H1 (cell line): ENCODE measurements around the gene PCBP2. TPM values are rescaled to one million over a fixed set of nuclear protein-coding genes. Genes with fewer than 3 reads are reported as not detected.

Experiments used
- CTCF ChIA-PET: fragments of 300-600 bp; sonication (Branson Sonifier 250); formaldehyde crosslinking; loops from one replicate; lab custom pipeline; 2021; ENCODE audit not compliant: partially characterized antibody; lab: Charles Lee
- POLR2A ChIA-PET: fragments of 300-600 bp; sonication (Branson Sonifier 250); formaldehyde crosslinking; loops from one replicate; lab custom pipeline; 2021; ENCODE audit warnings: inconsistent platforms; ENCODE audit not compliant: partially characterized antibody; lab: Charles Lee
- DNase-seq, 2 experiments: peaks; one replicate each; pipeline versions ENCODE4 v3.0.0 to v3.0.0-alpha.2; 2010 to 2022; ENCODE audit warnings: low spot score in 2 of 2, low read depth in 1 of 2, mixed read lengths in 1 of 2
- FAIRE-seq: peaks from 2 replicates; lab custom pipeline; 2011; peaks lifted over from hg19 to GRCh38; lab: Jason Lieb, UNC
- H2AFZ ChIP-seq: 2 replicates; pipeline ENCODE4 v1.8.1; 2012; ENCODE audit warnings: low read length, inconsistent platforms
- H2AK5ac ChIP-seq: 2 replicates; pipeline ENCODE4 v1.6.1; 2013; ENCODE audit warnings: low read depth, low read length
- H2BK120ac ChIP-seq: replicated peaks from 2 replicates; pipeline ENCODE3; 2013; ENCODE audit warnings: low read depth, low read length, inconsistent platforms
- H2BK12ac ChIP-seq: 2 replicates; pipeline ENCODE4 v1.6.1; 2013; ENCODE audit warnings: low read depth, low read length
- H2BK15ac ChIP-seq: 2 replicates; pipeline ENCODE4 v1.6.1; 2013; ENCODE audit warnings: low read length
- H2BK20ac ChIP-seq: 2 replicates; pipeline ENCODE4 v1.6.1; 2013; ENCODE audit warnings: low read length
- H2BK5ac ChIP-seq: 2 replicates; pipeline ENCODE4 v1.6.1; 2013; ENCODE audit warnings: low read depth, low read length
- H3K14ac ChIP-seq: 2 replicates; pipeline ENCODE4 v1.6.1; 2013; ENCODE audit warnings: inconsistent platforms; ENCODE audit not compliant: insufficient read length
- H3K18ac ChIP-seq: 2 replicates; pipeline ENCODE4 v1.6.1; 2013; ENCODE audit warnings: low read length; ENCODE audit errors: extremely low read depth
- H3K23ac ChIP-seq: 2 replicates; pipeline ENCODE4 v1.6.1; 2013; ENCODE audit warnings: inconsistent platforms; ENCODE audit not compliant: insufficient read length
- H3K23me2 ChIP-seq: 2 replicates; pipeline ENCODE4 v1.6.1; 2013; ENCODE audit warnings: low read depth, low read length
- H3K27ac ChIP-seq: 2 replicates; pipeline ENCODE4 v1.6.1; 2011; ENCODE audit warnings: low read depth, low read length, inconsistent platforms
- H3K27me3 ChIP-seq, 4 experiments: replicated peaks in 1 of 4; 1 replicate in 1 of 4; 2 replicates in 3 of 4; pipeline versions ENCODE4 v1.6.1 to v1.8.1; 2011 to 2013; ENCODE audit warnings: low read length in 3 of 4, mild to moderate bottlenecking in 3 of 4, inconsistent platforms in 2 of 4, mixed read lengths in 2 of 4, moderate library complexity in 1 of 4; ENCODE audit not compliant: control insufficient read depth in 3 of 4, insufficient read depth in 3 of 4; ENCODE audit errors: extremely low read depth in 1 of 4
- H3K36me3 ChIP-seq, 4 experiments: 2 replicates each; pipeline versions ENCODE4 v1.6.1 to v1.8.1; 2011 to 2013; ENCODE audit warnings: mild to moderate bottlenecking in 4 of 4, low read length in 3 of 4, moderate library complexity in 2 of 4, control low read depth in 1 of 4, inconsistent platforms in 1 of 4; ENCODE audit not compliant: insufficient read depth in 4 of 4, control insufficient read depth in 2 of 4
- H3K4ac ChIP-seq: replicated peaks from 2 replicates; pipeline ENCODE3; 2013; ENCODE audit warnings: low read length, low read depth, mixed read lengths, inconsistent platforms; ENCODE audit not compliant: insufficient read length
- H3K4me1 ChIP-seq, 4 experiments: replicated peaks in 1 of 4; 1 replicate in 1 of 4; 2 replicates in 3 of 4; pipeline versions ENCODE4 v1.6.1 to v1.8.1; 2011 to 2013; ENCODE audit warnings: low read length in 3 of 4, inconsistent platforms in 2 of 4, mixed read lengths in 1 of 4; ENCODE audit not compliant: insufficient read depth in 4 of 4, control insufficient read depth in 3 of 4
- H3K4me2 ChIP-seq, 2 experiments: 2 replicates each; pipeline versions ENCODE4 v1.6.1 to v1.8.1; 2011 to 2013; ENCODE audit warnings: low read depth in 2 of 2, low read length in 2 of 2, control low read depth in 1 of 2, inconsistent platforms in 1 of 2, mild to moderate bottlenecking in 1 of 2; ENCODE audit not compliant: insufficient read depth in 1 of 2
- H3K4me3 ChIP-seq, 4 experiments: fragments of 200-600, 300-600 bp in 1 of 4; sonication (generic), shearing (Covaris generic), sonication (Bioruptor Twin) in 1 of 4; 2 replicates each; pipeline versions ENCODE4 v1.5.1 to v1.8.1; 2011 to 2016; ENCODE audit warnings: low read length in 4 of 4, low read depth in 3 of 4, control low read depth in 2 of 4, inconsistent platforms in 2 of 4, mild to moderate bottlenecking in 2 of 4, mixed read lengths in 1 of 4, moderate library complexity in 1 of 4; ENCODE audit not compliant: insufficient read depth in 2 of 4; ENCODE audit errors: extremely low read depth in 1 of 4
- H3K56ac ChIP-seq: replicated peaks from 2 replicates; pipeline ENCODE3; 2013; ENCODE audit warnings: low read depth, mild to moderate bottlenecking, mixed read lengths, low read length, inconsistent platforms; ENCODE audit not compliant: insufficient read length
- H3K79me1 ChIP-seq: 2 replicates; pipeline ENCODE4 v1.6.1; 2013; ENCODE audit warnings: low read depth, low read length, control low read depth
- H3K79me2 ChIP-seq, 2 experiments: 2 replicates each; pipeline versions ENCODE4 v1.6.1 to v1.8.1; 2012 to 2013; ENCODE audit warnings: low read length in 2 of 2, mild to moderate bottlenecking in 2 of 2, inconsistent platforms in 1 of 2; ENCODE audit not compliant: insufficient read depth in 2 of 2, control insufficient read depth in 1 of 2
- H3K9ac ChIP-seq, 4 experiments: replicated peaks in 1 of 4; 1 replicate in 1 of 4; 2 replicates in 3 of 4; pipeline versions ENCODE4 v1.6.1 to v1.8.1; 2011 to 2013; ENCODE audit warnings: low read depth in 3 of 4, low read length in 3 of 4, control low read depth in 2 of 4, mild to moderate bottlenecking in 2 of 4, moderate library complexity in 2 of 4, inconsistent platforms in 1 of 4; ENCODE audit errors: extremely low read depth in 1 of 4
- H3K9me3 ChIP-seq, 2 experiments: 2 replicates each; pipeline versions ENCODE4 v1.6.1 to v1.8.1; 2012 to 2013; ENCODE audit warnings: mild to moderate bottlenecking in 2 of 2, moderate library complexity in 2 of 2, control low read depth in 1 of 2, inconsistent platforms in 1 of 2, low read depth in 1 of 2, low read length in 1 of 2, mixed read lengths in 1 of 2; ENCODE audit not compliant: insufficient read depth in 2 of 2
- H4K20me1 ChIP-seq, 2 experiments: replicated peaks in 1 of 2; 2 replicates each; pipeline versions ENCODE3 to v1.8.1; 2011 to 2013; ENCODE audit warnings: inconsistent platforms in 2 of 2, low read length in 2 of 2, mild to moderate bottlenecking in 1 of 2; ENCODE audit not compliant: insufficient read depth in 2 of 2, control insufficient read depth in 1 of 2
- H4K5ac ChIP-seq: 2 replicates; pipeline ENCODE4 v1.6.1; 2013; ENCODE audit warnings: low read length, low read depth, mixed read lengths, inconsistent platforms; ENCODE audit not compliant: insufficient read length
- H4K8ac ChIP-seq: 2 replicates; pipeline ENCODE4 v1.8.0; 2013; ENCODE audit warnings: mild to moderate bottlenecking, moderate library complexity, low read length, inconsistent platforms; ENCODE audit not compliant: insufficient read depth; ENCODE audit errors: extremely low read depth
- H4K91ac ChIP-seq: replicated peaks from 2 replicates; pipeline ENCODE3; 2013; ENCODE audit warnings: low read length, mixed read lengths, inconsistent platforms; ENCODE audit not compliant: insufficient read length
- GABPA ChIP-seq: IDR thresholded peaks from 2 replicates; pipeline ENCODE4 v1.6.1; 2011; ENCODE audit warnings: mild to moderate bottlenecking, low read length, moderate library complexity, borderline replicate concordance; ENCODE audit not compliant: insufficient read depth
- POLR2A ChIP-seq, 2 experiments: IDR thresholded peaks; 1 replicate in 1 of 2; 2 replicates in 1 of 2; pipeline ENCODE4 v1.6.1; 2011; ENCODE audit warnings: low read depth in 2 of 2, low read length in 2 of 2, mild to moderate bottlenecking in 2 of 2; ENCODE audit errors: control extremely low read depth in 1 of 2
- RAD21 ChIP-seq, 2 experiments: IDR thresholded peaks in 1 of 2; conservative IDR thresholded peaks in 1 of 2; 2 replicates each; pipeline ENCODE4 v1.6.1; 2011; ENCODE audit warnings: low read depth in 2 of 2, low read length in 2 of 2, improper control_type of control experiment in 1 of 2, inconsistent platforms in 1 of 2, mild to moderate bottlenecking in 1 of 2, moderate library complexity in 1 of 2
- WGBS, 2 experiments: shearing (Covaris generic) in 1 of 2; methylation state at CpG; one replicate each; pipeline versions ENCODE4 v1.1.6 to v1.1.7; 2013 to 2015; ENCODE audit warnings: low lambda C conversion rate in 2 of 2, mixed read lengths in 2 of 2, inconsistent platforms in 1 of 2, low coverage in 1 of 2, missing lambda C conversion rate in 1 of 2; ENCODE audit not compliant: insufficient replicate concordance in 2 of 2, insufficient coverage in 1 of 2, insufficient read length in 1 of 2; ENCODE audit errors: extremely low coverage in 1 of 2, missing lambda C conversion rate in 1 of 2; 5-methylcytosine and 5-hydroxymethylcytosine counted together
- polyA plus RNA-seq, 7 experiments: library from polyadenylated mRNA; depleted of rRNA in 3 of 7; stranded (reverse) in 5 of 7; unstranded in 2 of 7; fragments of >200 nt in 5 of 7; fragments of 200-250 nt in 2 of 7; gene quantifications; 1 replicate in 5 of 7; 2 replicates in 1 of 7; 4 replicates in 1 of 7; pipeline versions ENCODE4 v1.2.1 to v1.2.3, GENCODE V29; 2011 to 2013; ENCODE audit warnings: missing spikeins in 2 of 7, mixed read lengths in 2 of 7
- total RNA-seq: library from RNA; stranded (reverse); fragmentation: NEBNext Ultra II Directional; extraction: Animal tissue kit (Norgen Biotek cat#: 25700); gene quantifications from 2 replicates; pipeline ENCODE4 v1.2.1, GENCODE V29; 2021
- TF ChIP-seq, protein P1 (sequence below): IDR thresholded peaks from 2 replicates; pipeline ENCODE4 v1.6.1; 2012; ENCODE audit warnings: inconsistent platforms
- TF ChIP-seq, protein P2 (sequence below), 3 experiments: IDR thresholded peaks; 1 replicate in 2 of 3; 2 replicates in 1 of 3; pipeline versions ENCODE4 v1.5.1 to v1.6.1; 2011; ENCODE audit warnings: low read length in 3 of 3, mild to moderate bottlenecking in 3 of 3, inconsistent platforms in 2 of 3, low read depth in 1 of 3, moderate library complexity in 1 of 3; ENCODE audit not compliant: insufficient read depth in 1 of 3; ENCODE audit errors: control extremely low read depth in 1 of 3

PCBP2 gene
- total and polyA plus RNA-seq, 2 of the 8 experiments (the other 6 are each of a cell fraction or from before 2014, with no cell fraction given), result 470 to 1,123 TPM

DNA sequence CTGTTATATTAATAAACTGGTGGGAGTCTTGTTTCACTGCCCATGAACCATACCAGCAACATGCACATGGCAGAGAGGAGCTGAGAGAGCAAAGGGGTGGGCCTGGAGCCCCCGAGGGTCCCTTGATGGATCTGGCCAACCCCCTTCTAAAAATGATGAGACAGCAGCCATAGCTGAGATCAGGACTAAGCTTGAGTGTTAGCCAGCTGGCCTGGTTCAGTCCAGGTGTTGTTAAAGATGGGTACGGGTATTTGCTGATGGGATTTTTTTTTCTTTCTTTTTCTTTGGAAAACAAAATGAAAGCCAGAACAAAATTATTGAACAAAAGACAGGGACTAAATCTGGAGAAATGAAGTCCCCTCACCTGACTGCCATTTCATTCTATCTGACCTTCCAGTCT lies 16.0 kb downstream of the PCBP2 start:
- H3K23ac ChIP-seq, result no peak overlapping the region
- H4K91ac ChIP-seq, result no peak overlapping the region
- no peak for DNase-seq
- no peak for FAIRE-seq
- H3K79me2 ChIP-seq, result peaks cover 0 to 63% of the 10 kb centered on the region in 2 experiments; a peak in 2 of 4 replicates
- POLR2A ChIA-PET, result interaction anchor here (0.6 to 67.0 kb wide), 7 partner anchors 0 to 259 kb away, joined by 3 to 3397 read pairs (median 4); partner anchors contain the start of genes MAP3K12, NPFF, PCBP2 and PRR13
- H3K4ac ChIP-seq, result no peak overlapping the region
- H3K4me1 ChIP-seq, result peaks cover 0 to 3% (median 0%) of the 10 kb centered on the region in 4 experiments; a peak in 2 of 7 replicates
- peaks cover 7% of the 10 kb centered on the region for H3K79me1 ChIP-seq
- H2BK15ac ChIP-seq, result no peak overlapping the region
- H4K20me1 ChIP-seq, result peaks cover 36 to 40% of the 10 kb centered on the region in 2 experiments
- H3K23me2 ChIP-seq, result no peaks in the 10 kb centered on the region; the same call in 1 of the 2 replicates
- 100% methylated on average over 2 of the region's 2 CpGs; no CpG with 5 or more reads in 1 of the 2 experiments for WGBS, 2 experiments
- no peak overlapping the region for H4K8ac ChIP-seq
- H2AK5ac ChIP-seq, result no peak overlapping the region
- H3K18ac ChIP-seq, result no peak overlapping the region
- no peaks in the 10 kb centered on the region for H3K9me3 ChIP-seq
- no peak overlapping the region for H2BK5ac ChIP-seq
- no peak overlapping the region for H2BK20ac ChIP-seq
- no peak overlapping the region for H3K4me3 ChIP-seq
- H4K5ac ChIP-seq, result no peak overlapping the region
- H2BK120ac ChIP-seq, result no peak overlapping the region
- H3K56ac ChIP-seq, result no peak overlapping the region
- no peak overlapping the region for H3K9ac ChIP-seq
- TF ChIP-seq, protein P1, sequence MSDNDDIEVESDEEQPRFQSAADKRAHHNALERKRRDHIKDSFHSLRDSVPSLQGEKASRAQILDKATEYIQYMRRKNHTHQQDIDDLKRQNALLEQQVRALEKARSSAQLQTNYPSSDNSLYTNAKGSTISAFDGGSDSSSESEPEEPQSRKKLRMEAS, result no peak
- no peak for TF ChIP-seq RAD21 (IDR thresholded peaks at IDR 0.05 in 1 of 2, conservative IDR thresholded peaks at IDR 0.05 in 1 of 2; ENCODE audit: low read depth in 2 of 2, low read length in 2 of 2)
- no peak for TF ChIP-seq GABPA
- TF ChIP-seq, protein P2, sequence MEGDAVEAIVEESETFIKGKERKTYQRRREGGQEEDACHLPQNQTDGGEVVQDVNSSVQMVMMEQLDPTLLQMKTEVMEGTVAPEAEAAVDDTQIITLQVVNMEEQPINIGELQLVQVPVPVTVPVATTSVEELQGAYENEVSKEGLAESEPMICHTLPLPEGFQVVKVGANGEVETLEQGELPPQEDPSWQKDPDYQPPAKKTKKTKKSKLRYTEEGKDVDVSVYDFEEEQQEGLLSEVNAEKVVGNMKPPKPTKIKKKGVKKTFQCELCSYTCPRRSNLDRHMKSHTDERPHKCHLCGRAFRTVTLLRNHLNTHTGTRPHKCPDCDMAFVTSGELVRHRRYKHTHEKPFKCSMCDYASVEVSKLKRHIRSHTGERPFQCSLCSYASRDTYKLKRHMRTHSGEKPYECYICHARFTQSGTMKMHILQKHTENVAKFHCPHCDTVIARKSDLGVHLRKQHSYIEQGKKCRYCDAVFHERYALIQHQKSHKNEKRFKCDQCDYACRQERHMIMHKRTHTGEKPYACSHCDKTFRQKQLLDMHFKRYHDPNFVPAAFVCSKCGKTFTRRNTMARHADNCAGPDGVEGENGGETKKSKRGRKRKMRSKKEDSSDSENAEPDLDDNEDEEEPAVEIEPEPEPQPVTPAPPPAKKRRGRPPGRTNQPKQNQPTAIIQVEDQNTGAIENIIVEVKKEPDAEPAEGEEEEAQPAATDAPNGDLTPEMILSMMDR (IDR thresholded peaks at IDR 0.05; ENCODE audit: control extremely low read depth in 1 of 3, insufficient read depth in 1 of 3, low read depth in 1 of 3, low read length in 3 of 3), result no peak
- TF ChIP-seq POLR2A (IDR thresholded peaks at IDR 0.05; ENCODE audit: control extremely low read depth in 1 of 2, low read depth in 2 of 2, low read length in 2 of 2), result peak in 1 of 2 experiments; percentile 57; a peak in 1 of 3 replicates
- CTCF ChIA-PET, result interaction anchor here (0.6 to 2.0 kb wide), 5 partner anchors 8 to 15 kb away, joined by 3 to 6 read pairs (median 3); no protein-coding TSS in a partner anchor
- no peak overlapping the region for H3K27ac ChIP-seq
- H2AFZ ChIP-seq, result no peak overlapping the region
- H3K14ac ChIP-seq, result no peak overlapping the region
- H3K4me2 ChIP-seq, result no peak overlapping the region
- no peaks in the 10 kb centered on the region for H3K27me3 ChIP-seq
- H2BK12ac ChIP-seq, result no peak overlapping the region
- H3K36me3 ChIP-seq, result peaks cover 84 to 100% (median 93%) of the 10 kb centered on the region in 4 experiments
